Measurements from ENCODE around the gene SLC25A39.

- TF ChIP-seq CTCF (IDR thresholded peaks at IDR 0.05; ENCODE audit: insufficient read depth, low read depth, low read length) (no peak), EZH2 (IDR thresholded peaks at IDR 0.05; ENCODE audit: insufficient read depth, low read length) (no peak)
These were observed 25.0 kb upstream of the SLC25A39 start for GRCh38 chr17:44349553-44350070.
